ENCODE data around the gene SLCO6A1.

SLCO6A1 gene

GRCh38 chr5:102451082-102451481, 47.7 kb downstream of the SLCO6A1 start:
- DNase-seq (ENCODE audit: low read depth in 2 of 2): no peak

GRCh38 chr5:102450313-102450990, 48.3 kb downstream of the SLCO6A1 start:
- DNase-seq (ENCODE audit: low read depth in 2 of 2): no peak

GRCh38 chr5:102433473-102433872, 65.3 kb downstream of the SLCO6A1 start:
- DNase-seq (ENCODE audit: low read depth in 2 of 2): no peak

GRCh38 chr5:102421647-102422046, 77.2 kb downstream of the SLCO6A1 start:
- DNase-seq (ENCODE audit: low read depth in 2 of 2): no peak

- DNase-seq (ENCODE audit: low read depth in 2 of 2): no peak
Observed at GRCh38 chr5:102418531-102418930, 80.3 kb downstream of the SLCO6A1 start.

- DNase-seq (ENCODE audit: low read depth in 2 of 2): no peak
Observed at GRCh38 chr5:102414448-102414847, 84.4 kb downstream of the SLCO6A1 start.

- no peak for DNase-seq (ENCODE audit: low read depth in 2 of 2)
Observed at GRCh38 chr5:102388235-102388634, 110.6 kb downstream of the SLCO6A1 start.

- no peak for DNase-seq (ENCODE audit: low read depth in 2 of 2)
Observed at GRCh38 chr5:102385365-102385764, 113.4 kb downstream of the SLCO6A1 start.

GRCh38 chr5:102380174-102380573, 118.6 kb downstream of the SLCO6A1 start:
- DNase-seq (ENCODE audit: low read depth in 2 of 2): no peak

GRCh38 chr5:102375876-102376275, 122.9 kb downstream of the SLCO6A1 start:
- no peak for DNase-seq (ENCODE audit: low read depth in 2 of 2)

- DNase-seq (ENCODE audit: low read depth in 2 of 2): no peak
Observed at GRCh38 chr5:102375272-102375671, 123.5 kb downstream of the SLCO6A1 start.

GRCh38 chr5:102368392-102368791, 130.4 kb downstream of the SLCO6A1 start:
- DNase-seq (ENCODE audit: low read depth in 2 of 2): no peak

GRCh38 chr5:102341681-102342288, 157.0 kb downstream of the SLCO6A1 start:
- DNase-seq (ENCODE audit: low read depth in 2 of 2): no peak

- no peak for DNase-seq (ENCODE audit: low read depth in 2 of 2)
Observed at GRCh38 chr5:102324714-102325113, 174.1 kb downstream of the SLCO6A1 start.

All from fibroblast of skin of left quadriceps (primary cell).